CD4-positive, alpha-beta T cell treated with Interleukin-10 for 1 hour (primary cell): ENCODE results near the gene CRB3.

Source experiments
- DNase-seq: peaks from one replicate; pipeline ENCODE4 v3.0.0-alpha.2; 2020

The CRB3 gene

DNA sequence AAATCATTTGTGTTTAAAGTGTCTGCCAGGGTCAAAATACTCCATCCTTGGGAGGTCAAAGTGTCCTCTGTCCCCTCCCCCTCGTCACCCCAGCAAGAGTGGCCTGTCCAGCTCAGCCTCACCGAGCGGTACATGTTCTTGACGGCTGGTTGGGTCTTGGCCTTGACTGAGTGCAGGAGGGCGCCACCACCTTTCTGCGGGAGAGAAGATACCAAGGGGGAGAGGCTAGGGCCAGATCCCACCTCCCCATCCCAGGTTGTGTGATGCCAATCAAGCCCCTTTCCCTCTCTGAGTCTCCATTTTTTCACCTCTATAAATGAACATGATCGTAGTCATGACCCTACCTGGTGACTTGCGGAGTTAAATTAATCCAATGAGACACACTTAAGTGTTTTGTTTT lies 6.1 kb downstream of the CRB3 start:
- no peak for DNase-seq

- no peak for DNase-seq
These were observed 7.0 kb downstream of the CRB3 start for GRCh38 chr19:6471076-6471475.

DNA sequence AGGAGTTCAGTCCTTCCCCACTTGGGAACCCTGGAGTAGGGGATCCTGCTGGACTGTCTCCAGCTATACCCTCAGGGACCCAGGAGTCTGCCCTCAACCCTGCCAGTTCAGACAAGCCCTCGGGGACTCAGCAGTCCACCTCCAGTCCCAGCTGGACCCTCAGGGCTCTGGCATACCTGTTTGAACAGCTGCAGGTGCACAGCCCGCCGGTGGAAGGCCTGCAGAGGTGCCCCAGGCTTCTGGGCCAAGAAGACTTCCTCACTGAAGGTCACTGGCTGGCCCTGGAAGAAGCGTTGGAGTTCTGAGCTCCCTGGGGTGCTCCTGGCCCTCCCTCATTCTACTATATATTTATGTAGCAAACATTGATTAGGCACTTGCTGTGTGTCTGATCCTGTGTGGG lies 8.6 kb downstream of the CRB3 start:
- DNase-seq = no peak

GRCh38 chr19:6473647-6474046 lies 9.6 kb downstream of the CRB3 start:
- no peak for DNase-seq

GRCh38 chr19:6475321-6476108 lies 11.4 kb downstream of the CRB3 start:
- no peak for DNase-seq

DNA sequence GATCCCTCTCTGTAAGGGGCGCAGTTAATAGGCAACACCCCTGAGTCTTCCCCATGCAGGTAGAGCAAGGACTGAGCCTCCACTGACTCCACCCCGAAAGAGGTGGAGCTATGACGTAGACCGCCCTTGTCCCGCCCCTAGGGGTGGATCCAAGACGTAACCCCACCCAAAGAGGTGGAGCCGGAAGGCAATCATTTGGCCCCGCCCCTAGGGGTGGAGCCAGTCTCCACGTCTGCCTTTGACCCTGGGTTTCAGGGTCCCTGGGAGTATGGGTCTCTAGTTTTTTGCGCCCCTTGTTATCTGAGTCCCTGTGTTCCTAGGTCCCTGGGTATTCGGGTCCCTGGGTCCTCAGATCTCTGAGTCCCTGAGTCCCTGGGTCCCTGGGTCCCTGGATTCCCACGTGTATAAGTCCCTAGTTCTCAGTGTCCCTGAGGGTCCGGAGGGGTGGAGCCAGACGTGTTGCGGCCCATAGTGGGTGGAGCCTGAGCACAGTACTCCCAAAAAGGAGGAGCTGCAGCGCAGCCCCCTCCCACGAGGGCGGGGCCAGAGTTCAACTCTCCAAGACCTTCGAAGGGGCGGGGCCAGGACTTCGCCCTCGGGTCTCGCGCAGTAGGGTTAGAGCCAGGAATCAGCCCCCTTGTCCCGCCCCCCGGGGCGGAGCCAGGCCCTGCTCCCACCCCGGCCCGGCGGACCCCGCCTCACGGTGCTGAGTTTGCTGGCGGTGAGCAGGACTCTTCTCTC lies 12.3 kb downstream of the CRB3 start:
- DNase-seq = peak; percentile 73

DNA sequence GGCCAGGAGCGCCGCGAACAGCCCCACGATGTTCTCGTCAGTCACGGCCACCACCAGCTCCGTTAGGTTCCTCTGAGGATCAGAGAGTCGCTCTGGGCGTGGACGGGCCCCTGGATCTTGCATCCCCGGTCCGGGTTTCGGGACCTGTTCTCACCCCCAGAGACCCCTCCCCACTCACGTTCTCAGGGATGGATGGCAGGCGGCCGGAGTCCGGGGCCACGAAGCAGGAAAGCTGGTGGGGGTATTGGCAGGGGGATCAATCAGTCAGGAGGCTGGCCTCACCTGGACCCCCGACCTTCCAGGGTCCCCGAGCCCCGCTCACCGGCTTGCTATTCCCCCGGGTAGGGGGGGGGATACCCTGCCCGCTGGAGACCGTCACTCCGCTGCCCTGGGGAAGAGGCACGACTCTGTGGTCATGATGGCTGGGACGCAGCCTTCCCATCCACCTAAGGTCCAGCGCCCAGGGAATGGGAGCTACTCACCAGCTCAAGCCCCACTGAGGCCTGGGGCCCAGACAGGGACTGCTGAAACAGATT lies 12.9 kb downstream of the CRB3 start:
- DNase-seq = no peak

DNA sequence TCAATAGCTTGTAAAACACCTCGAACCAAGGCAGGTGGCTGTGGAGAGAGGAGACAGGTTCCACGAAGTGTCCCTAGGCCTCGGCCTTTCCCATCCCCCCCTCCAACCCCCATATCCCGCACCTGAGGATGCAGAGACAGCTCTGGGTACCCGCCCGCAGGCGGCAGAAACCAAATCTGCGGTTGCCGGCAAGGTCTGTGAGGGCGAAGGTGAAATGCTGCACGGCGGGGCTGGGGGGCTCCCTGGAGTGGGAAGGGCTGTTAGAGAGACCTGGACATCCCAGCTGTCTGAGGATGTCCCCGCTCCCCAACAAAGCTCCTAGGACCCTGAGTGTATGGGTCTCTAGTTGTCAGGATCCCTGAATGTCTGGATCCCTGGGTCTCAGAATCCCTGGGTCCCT lies 14.7 kb downstream of the CRB3 start:
- no peak for DNase-seq

DNA sequence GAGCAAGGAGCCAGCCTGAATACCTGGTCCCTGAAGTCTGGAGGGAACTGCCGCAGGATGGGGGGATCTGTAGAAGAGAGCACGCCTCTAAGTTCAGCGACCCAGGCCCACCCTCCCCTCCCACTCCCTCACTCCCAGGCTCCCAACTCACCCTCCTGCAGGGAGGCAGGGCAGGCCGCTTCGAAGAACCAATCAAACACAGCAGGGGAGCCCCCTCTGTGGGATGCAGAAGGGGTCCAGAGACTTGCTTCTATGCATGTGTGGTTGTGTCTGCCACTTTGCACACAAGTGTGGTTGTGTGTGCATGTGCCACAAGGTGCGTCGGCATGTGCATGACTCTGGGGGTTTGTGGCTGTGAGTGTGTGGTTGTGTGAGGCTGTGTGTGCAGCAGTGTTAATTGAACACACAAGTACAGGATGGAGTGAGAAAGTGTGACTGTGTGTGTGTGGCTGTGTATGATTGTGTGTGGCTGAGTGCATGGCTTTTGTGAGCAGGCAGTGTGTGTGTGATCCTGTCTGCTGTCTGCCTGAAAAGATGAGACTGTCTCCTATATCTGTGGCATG lies 15.8 kb downstream of the CRB3 start:
- no peak for DNase-seq

DNA sequence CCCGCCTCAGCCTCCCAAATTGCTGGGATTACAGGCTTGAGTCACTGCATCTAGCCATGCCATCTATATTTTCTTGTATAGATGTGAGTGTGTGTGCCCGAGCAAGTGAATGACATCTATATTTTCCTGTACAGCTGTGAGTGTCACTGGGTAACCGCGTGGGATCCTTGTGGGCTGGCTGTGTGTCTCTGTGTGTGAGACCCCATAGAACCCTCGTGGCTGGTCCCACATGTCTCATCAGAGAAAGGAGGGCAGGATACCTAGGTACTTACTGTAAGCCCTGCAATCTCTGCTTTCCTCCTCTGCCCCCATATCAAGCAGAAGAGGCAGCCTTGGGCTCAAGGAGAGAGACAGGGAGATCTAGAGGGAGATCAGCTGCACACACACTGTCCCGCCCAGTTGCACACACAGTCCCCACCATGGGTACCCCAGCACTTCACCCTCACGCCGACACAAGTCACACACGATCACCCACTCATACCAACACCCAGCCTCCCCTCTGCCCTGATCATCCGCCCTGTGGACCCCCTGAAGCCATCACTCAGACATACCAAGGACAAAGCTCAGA lies 16.9 kb downstream of the CRB3 start:
- peak; percentile 30 for DNase-seq

- peak; percentile 78 for DNase-seq
These were observed 17.7 kb downstream of the CRB3 start, which contains the start of gene DENND1C for GRCh38 chr19:6481541-6482342. Gene DENND1C (minus strand): TSS chr19:6481787. CDS start chr19:6481695, 92 bp downstream.

GRCh38 chr19:6482343-6482686 lies 18.2 kb downstream of the CRB3 start:
- no peak for DNase-seq

GRCh38 chr19:6483235-6483634 lies 19.2 kb downstream of the CRB3 start:
- no peak for DNase-seq

DNA sequence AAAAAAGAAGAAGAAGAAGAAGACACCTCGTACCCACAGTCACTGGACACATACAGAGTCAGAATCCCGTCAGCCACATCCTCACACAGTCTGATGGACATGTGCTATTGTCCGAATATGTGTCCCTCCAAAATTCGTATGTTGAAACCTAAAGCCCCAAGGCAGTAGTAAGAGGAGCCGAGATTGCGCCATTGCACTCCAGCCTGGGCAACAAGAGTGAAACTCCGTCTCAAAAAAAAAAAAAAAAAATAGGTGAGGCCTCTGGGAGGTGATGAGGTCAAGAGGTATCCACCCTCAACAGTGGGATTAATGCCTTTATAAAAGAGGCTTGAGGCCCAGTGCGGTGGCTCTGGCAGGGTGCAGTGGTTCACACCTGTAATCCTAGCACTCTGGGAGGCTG lies 20.2 kb downstream of the CRB3 start:
- no peak for DNase-seq

GRCh38 chr19:6484831-6485230 lies 20.8 kb downstream of the CRB3 start:
- no peak for DNase-seq

GRCh38 chr19:6489278-6490061 lies 25.4 kb downstream of the CRB3 start:
- DNase-seq = peak; percentile 41

- DNase-seq = no peak
These were observed 26.1 kb downstream of the CRB3 start for GRCh38 chr19:6490134-6490533.

- no peak for DNase-seq
These were observed 27.9 kb downstream of the CRB3 start for GRCh38 chr19:6491802-6492592.

GRCh38 chr19:6494438-6495036 lies 30.5 kb downstream of the CRB3 start:
- DNase-seq = no peak

- no peak for DNase-seq
These were observed 31.9 kb downstream of the CRB3 start for GRCh38 chr19:6495947-6496346.
